Nasal cavity respiratory epithelium epithelial cell of viscerocranial mucosa (primary cell): ENCODE data around the gene RFPL4AL1. TPM values are rescaled to one million over a fixed set of nuclear protein-coding genes. Genes with fewer than 3 reads are reported as not detected.

Experiments used
- total RNA-seq: library from RNA; depleted of rRNA; stranded (reverse); fragments of >200 nt; gene quantifications from 2 replicates; pipeline ENCODE4 v1.2.3, GENCODE V29; 2014

Gene RFPL4AL1
- not detected in 2 replicates for total RNA-seq

DNA sequence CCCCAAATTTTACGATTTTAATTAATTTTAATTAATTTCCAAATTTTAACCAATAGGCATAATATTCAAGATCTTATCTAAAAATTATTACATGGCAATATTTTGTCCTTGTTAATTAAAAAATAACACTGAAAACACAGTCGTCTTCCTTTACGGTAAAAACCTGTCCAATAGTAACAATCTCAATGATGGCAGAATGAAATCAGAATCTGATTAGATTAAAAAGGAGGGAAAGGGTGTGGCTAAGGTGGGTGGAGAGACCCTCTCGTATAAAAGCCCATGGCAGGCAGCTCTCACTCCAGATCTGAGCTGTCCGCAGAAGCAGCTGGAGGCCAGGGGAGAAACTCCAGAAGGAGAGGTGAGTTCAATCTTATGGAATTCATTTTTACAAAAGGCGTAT lies at the start of gene RFPL4AL1:
RFPL4AL1 (plus strand) TSS at position 301 of the 400 bp plus-strand sequence. CDS start 2,687 bp downstream, outside the sequence.

GRCh38 chr19:55738302-55738701 lies 30.6 kb upstream of the RFPL4AL1 start, which contains the start of gene NLRP9:
NLRP9 (minus strand) TSS chr19:55738402; CDS start chr19:55738374, 28 bp downstream.

DNA sequence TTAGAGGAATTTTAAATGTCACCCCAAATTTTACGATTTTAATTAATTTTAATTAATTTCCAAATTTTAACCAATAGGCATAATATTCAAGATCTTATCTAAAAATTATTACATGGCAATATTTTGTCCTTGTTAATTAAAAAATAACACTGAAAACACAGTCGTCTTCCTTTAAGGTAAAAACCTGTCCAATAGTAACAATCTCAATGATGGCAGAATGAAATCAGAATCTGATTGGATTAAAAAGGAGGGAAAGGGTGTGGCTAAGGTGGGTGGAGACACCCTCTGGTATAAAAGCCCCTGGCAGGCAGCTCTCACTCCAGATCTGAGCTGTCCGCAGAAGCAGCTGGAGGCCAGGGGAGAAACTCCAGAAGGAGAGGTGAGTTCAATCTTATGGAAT lies 10.1 kb upstream of the RFPL4AL1 start, which contains the start of gene RFPL4A:
RFPL4A (plus strand) TSS at position 301 of the 400 bp plus-strand sequence. CDS start 2,704 bp downstream, outside the sequence.

Other genes starting within 250 kb of the RFPL4AL1 start
- gene SBK2, start 232.0 kb upstream of the RFPL4AL1 start, total RNA-seq: not detected in 2 replicates
- not detected in 2 replicates for gene SBK3, start 223.6 kb upstream of the RFPL4AL1 start, total RNA-seq
- gene ZNF579, start 188.3 kb upstream of the RFPL4AL1 start, total RNA-seq: 2.4 and 6.7 TPM in 2 replicates
- gene FIZ1, start 169.6 kb upstream of the RFPL4AL1 start, total RNA-seq: 4.8 and 5.4 TPM in 2 replicates
- gene ZNF524, start 168.8 kb upstream of the RFPL4AL1 start, total RNA-seq: 14.8 and 16.1 TPM in 2 replicates
- gene ZNF865, start 163.5 kb upstream of the RFPL4AL1 start, total RNA-seq: 0.68 and 4.1 TPM in 2 replicates
- gene ZNF784, start 144.6 kb upstream of the RFPL4AL1 start, total RNA-seq: 4.1 and 5.1 TPM in 2 replicates
- gene ZNF580, start 128.1 kb upstream of the RFPL4AL1 start, total RNA-seq: 3.1 and 4.6 TPM in 2 replicates
- gene ZNF581, start 125.5 kb upstream of the RFPL4AL1 start, total RNA-seq: 14.4 and 16.8 TPM in 2 replicates
- 3.1 and 6.5 TPM in 2 replicates for gene CCDC106, start 120.9 kb upstream of the RFPL4AL1 start, total RNA-seq
- gene U2AF2, start 114.1 kb upstream of the RFPL4AL1 start, total RNA-seq: 121 and 156 TPM in 2 replicates
- gene EPN1, start 93.9 kb upstream of the RFPL4AL1 start, total RNA-seq: 21.5 and 192 TPM in 2 replicates
- gene NLRP9, start 30.7 kb upstream of the RFPL4AL1 start, total RNA-seq: not detected in 2 replicates
- not detected in 2 replicates for gene RFPL4A, start 10.0 kb upstream of the RFPL4AL1 start, total RNA-seq
- not detected in 2 replicates for gene NLRP11, start 62.9 kb downstream of the RFPL4AL1 start, total RNA-seq
- not detected in 2 replicates for gene NLRP4, start 67.4 kb downstream of the RFPL4AL1 start, total RNA-seq
- not detected in 2 replicates for gene NLRP13, start 163.2 kb downstream of the RFPL4AL1 start, total RNA-seq
- not detected in 2 replicates for gene NLRP8, start 178.7 kb downstream of the RFPL4AL1 start, total RNA-seq
- gene NLRP5, start 217.7 kb downstream of the RFPL4AL1 start, total RNA-seq: not detected in 2 replicates